Effector memory CD4-positive, alpha-beta T cell (primary cell): ENCODE results near the gene CD22.

Experiments
- DNase-seq, 3 donors: peaks; one replicate each; pipeline ENCODE4 v3.0.0-alpha.2; 2020
- H3K27ac ChIP-seq: 2 replicates; pipeline ENCODE4 v1.7.0; 2013; ENCODE audit warnings: mild to moderate bottlenecking, low read length, moderate library complexity; ENCODE audit not compliant: insufficient read depth, poor library complexity, severe bottlenecking
- H3K27me3 ChIP-seq: replicated peaks from 2 replicates; pipeline ENCODE4 v1.7.0; 2013; ENCODE audit warnings: mild to moderate bottlenecking, low read length; ENCODE audit not compliant: insufficient read depth, control insufficient read depth, poor library complexity, severe bottlenecking
- H3K36me3 ChIP-seq: 2 replicates; pipeline ENCODE4 v1.7.0; 2013; ENCODE audit warnings: mild to moderate bottlenecking, low read length, moderate library complexity; ENCODE audit not compliant: control insufficient read depth, insufficient read depth
- H3K4me1 ChIP-seq: 2 replicates; pipeline ENCODE4 v1.7.0; 2013; ENCODE audit warnings: low read length, mild to moderate bottlenecking; ENCODE audit not compliant: control insufficient read depth, insufficient read depth, poor library complexity, severe bottlenecking
- H3K4me3 ChIP-seq: 2 replicates; pipeline ENCODE4 v1.7.0; 2013; ENCODE audit warnings: low read length, low read depth, mild to moderate bottlenecking; ENCODE audit not compliant: insufficient read depth, poor library complexity, severe bottlenecking
- H3K9me3 ChIP-seq: 2 replicates; pipeline ENCODE4 v1.7.0; 2013; ENCODE audit warnings: mild to moderate bottlenecking, low read length, moderate library complexity; ENCODE audit not compliant: control insufficient read depth

The CD22 gene

DNA sequence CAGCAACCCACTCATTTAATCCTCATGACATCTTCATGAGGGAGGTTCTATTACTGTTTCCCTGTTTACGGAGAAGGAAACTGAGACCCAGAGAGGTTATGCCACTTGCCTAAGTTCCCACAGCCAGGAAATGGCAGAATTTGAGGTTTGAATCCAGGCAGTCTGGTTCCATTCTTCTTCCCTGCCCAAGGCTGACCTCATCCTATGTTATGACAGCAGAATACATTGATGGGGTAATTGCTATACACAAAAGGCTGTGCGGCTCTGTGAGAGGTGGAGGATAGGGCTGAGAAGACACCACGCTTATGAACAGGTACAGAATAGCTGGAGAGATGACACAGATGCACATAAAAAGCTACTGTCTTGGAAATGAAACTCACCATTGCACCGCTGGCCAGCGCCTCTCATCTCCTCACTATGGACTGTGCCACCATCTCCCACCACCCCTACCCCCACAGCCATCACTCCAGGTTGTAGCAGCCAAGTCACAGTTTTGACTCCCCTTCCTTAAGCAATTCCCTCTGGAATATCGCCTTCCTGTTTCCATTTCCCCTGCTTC lies 25.6 kb upstream of the CD22 start:
- H3K27me3 ChIP-seq = no peaks in the 10 kb centered on the region
- no peak overlapping the region for H3K4me3 ChIP-seq
- no peaks in the 10 kb centered on the region for H3K4me1 ChIP-seq
- no peaks in the 10 kb centered on the region for H3K9me3 ChIP-seq
- H3K36me3 ChIP-seq = no peaks in the 10 kb centered on the region
- DNase-seq = no peak
- H3K27ac ChIP-seq = no peak overlapping the region

DNA sequence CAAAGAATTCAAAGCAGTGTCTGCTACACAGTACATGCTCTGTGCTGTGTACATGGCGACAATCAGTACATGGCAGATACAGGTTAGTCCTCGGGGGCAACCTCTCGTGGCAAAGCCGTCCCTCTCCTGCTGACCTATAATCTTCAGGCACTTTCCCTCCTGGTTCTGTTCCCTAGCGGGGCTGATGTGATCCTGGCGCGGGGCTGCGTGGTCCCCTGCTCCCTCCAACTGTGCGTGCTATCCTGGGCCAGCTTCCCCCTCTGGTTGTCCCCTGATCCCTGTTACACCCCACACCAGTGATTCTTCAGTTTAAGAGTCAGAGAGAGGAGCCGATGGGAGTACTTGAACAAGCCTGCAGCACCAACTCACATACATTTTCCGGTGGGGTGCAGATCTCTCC lies 25.0 kb upstream of the CD22 start:
- no peaks in the 10 kb centered on the region for H3K27me3 ChIP-seq
- H3K4me3 ChIP-seq = no peak overlapping the region
- no peak overlapping the region for H3K27ac ChIP-seq
- DNase-seq = no peak
- no peaks in the 10 kb centered on the region for H3K4me1 ChIP-seq
- no peaks in the 10 kb centered on the region for H3K36me3 ChIP-seq
- no peaks in the 10 kb centered on the region for H3K9me3 ChIP-seq

DNA sequence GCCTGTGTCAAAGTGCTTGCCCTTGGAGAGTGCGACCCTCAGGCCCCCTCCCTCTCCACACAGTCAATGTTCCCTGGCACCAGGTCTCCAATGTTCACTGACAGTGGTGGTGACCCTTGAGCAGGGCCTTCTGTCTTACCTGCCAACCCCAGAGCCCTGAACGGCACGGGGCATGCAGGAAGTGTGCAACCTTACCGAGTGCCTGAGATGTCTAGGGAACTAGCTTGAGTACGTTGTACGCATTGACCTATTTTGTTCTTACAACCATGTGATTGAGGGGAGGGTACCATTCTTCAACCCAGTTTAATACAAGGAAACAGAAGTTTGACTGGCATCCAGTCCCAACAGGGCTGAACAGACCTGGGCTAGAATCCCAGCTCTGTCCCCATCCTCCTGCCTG lies 23.8 kb upstream of the CD22 start:
- Histone ChIP-seq H3K9me3 (no peaks in the 10 kb centered on the region), H3K36me3 (no peaks in the 10 kb centered on the region), H3K4me1 (no peaks in the 10 kb centered on the region), H3K27me3 (no peaks in the 10 kb centered on the region), H3K4me3 (no peak overlapping the region), H3K27ac (no peak overlapping the region)
- DNase-seq = no peak

DNA sequence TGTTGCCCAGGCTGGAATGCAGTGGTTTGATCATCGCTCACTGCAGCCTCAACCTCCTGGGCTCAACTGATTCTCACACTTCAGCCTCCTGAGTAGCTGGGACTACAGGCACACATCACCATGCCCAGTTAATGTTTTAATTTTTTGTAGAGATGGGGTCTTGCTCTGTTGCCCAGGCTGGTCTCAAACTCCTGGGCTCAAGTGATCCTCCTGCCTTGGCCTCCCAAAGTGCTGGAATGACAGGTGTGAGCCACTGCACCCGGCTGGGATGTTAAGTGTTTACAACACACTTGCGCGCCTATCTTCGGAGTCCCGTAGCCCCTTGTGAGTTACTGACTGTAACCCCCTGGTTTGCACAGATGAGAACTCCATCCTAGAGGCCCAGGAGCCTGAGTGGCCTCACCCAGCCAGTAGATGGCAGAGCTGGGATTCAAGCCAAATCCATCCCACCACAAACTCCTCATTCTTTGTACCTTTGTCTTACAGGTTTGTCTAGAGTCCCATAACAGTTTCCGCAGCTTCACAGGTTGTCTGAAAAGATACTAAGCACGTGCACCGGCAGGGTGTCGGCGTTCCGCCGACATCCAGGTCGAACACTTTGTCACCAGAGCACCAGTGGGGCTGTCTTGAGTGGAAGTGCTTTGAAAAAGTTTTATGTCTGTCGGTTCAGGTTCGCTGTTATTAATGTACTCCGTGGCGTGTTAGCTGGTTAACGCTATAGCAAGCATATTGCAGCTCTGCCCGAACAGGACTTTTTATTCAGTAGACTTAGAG lies 22.3 kb upstream of the CD22 start:
- no peaks in the 10 kb centered on the region for H3K27me3 ChIP-seq
- H3K36me3 ChIP-seq = no peaks in the 10 kb centered on the region
- H3K9me3 ChIP-seq = no peaks in the 10 kb centered on the region
- no peak overlapping the region for H3K4me3 ChIP-seq
- H3K4me1 ChIP-seq = no peaks in the 10 kb centered on the region
- H3K27ac ChIP-seq = no peak overlapping the region
- DNase-seq = no peak

DNA sequence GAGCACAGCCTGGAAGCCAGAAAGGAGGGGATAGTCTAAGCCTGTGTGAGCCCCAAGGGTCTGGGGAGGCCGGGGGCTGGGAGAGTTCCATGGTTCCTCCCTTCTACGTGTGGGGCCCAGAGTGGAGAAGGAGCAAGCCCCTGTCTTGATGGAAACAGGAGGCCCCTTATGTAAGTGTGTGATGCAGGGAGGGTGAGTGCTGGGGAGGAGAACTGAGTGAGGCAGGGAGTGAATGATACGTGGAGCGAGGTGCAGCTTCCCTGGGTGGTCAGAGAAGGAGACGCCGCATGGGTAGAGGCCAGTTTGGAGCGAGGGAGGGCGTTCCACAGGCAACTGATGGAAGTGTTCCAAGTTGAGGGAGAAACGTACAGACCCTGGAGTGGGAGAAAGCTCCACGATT lies 21.1 kb upstream of the CD22 start:
- Histone ChIP-seq H3K4me1 (no peaks in the 10 kb centered on the region), H3K27me3 (no peaks in the 10 kb centered on the region), H3K36me3 (no peaks in the 10 kb centered on the region), H3K9me3 (no peaks in the 10 kb centered on the region), H3K4me3 (no peak overlapping the region), H3K27ac (no peak overlapping the region)
- DNase-seq = no peak

DNA sequence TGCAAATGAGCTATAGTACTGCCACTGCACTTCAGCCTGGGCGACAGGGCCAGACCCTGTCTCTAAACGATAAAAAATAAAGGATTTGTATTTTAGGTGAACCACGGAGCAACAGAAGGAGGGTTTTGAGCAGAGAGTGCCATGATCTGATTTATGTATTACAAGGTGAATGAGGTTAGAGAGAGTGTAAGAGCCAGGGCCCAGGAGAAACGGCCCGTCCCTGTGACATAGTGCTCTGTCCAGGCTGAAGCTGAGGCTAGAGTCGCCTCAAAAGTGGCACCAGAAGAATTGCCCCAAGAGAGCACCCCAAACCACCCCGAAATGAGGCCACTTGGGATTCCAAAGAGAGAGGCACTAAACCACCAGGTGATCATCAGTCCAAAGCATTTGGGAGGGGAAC lies 20.1 kb upstream of the CD22 start:
- Histone ChIP-seq H3K4me1 (no peaks in the 10 kb centered on the region), H3K4me3 (no peak overlapping the region), H3K27me3 (no peaks in the 10 kb centered on the region), H3K27ac (no peak overlapping the region), H3K36me3 (no peaks in the 10 kb centered on the region), H3K9me3 (no peaks in the 10 kb centered on the region)
- no peak for DNase-seq

DNA sequence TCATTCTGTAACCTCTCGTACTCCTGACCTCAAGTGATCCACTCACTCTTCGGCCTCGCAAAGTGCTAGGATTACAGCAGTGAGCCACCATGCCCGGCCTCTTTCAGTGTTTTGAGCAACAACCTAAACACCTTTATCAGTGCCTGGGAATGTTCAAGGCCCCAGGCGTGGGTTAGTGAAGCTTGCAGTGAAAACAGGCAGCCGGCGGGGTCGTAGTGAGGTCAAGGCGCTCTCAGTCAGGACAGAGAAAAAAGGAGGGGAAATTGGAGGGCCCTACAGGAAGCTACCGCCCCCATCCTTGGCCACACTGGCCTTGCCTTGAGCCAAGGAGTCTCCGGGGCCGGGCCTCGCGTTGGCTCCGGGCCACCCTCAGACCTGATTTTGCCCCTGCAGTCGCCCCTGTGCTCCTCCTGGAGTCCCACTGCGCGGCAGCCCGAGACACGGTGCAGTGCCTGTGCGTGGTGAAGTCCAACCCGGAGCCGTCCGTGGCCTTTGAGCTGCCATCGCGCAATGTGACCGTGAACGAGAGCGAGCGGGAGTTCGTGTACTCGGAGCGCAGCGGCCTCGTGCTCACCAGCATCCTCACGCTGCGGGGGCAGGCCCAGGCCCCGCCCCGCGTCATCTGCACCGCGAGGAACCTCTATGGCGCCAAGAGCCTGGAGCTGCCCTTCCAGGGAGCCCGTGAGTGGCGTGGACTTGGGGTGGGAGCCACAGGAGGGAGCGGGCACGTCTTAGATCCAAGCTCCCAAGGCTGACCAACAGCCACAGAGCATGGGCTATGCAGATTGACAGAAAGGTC lies 19.3 kb upstream of the CD22 start:
- no peak overlapping the region for H3K27ac ChIP-seq
- no peaks in the 10 kb centered on the region for H3K36me3 ChIP-seq
- DNase-seq = no peak
- no peak overlapping the region for H3K4me3 ChIP-seq
- H3K9me3 ChIP-seq = no peaks in the 10 kb centered on the region
- no peaks in the 10 kb centered on the region for H3K27me3 ChIP-seq
- H3K4me1 ChIP-seq = no peaks in the 10 kb centered on the region

DNA sequence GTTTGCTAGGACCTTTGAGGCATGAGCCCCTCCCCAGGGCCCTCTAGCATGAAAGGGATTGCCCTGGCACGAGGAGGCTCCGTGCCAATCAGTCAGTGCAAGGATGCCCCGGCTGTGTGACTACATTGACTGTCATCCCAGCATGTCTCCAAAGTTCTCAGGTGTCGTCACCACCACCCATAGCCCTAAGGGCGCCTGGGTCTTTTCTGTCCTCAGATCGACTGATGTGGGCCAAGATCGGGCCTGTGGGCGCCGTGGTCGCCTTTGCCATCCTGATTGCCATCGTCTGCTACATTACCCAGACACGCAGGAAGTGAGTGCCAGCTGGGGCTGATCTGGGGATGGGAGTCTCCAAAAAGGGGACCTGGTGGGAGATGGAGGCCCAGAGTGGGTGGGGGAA lies 18.7 kb upstream of the CD22 start:
- H3K27me3 ChIP-seq = no peaks in the 10 kb centered on the region
- no peak for DNase-seq
- H3K4me3 ChIP-seq = no peak overlapping the region
- H3K27ac ChIP-seq = no peak overlapping the region
- H3K9me3 ChIP-seq = no peaks in the 10 kb centered on the region
- no peaks in the 10 kb centered on the region for H3K4me1 ChIP-seq
- H3K36me3 ChIP-seq = no peaks in the 10 kb centered on the region

DNA sequence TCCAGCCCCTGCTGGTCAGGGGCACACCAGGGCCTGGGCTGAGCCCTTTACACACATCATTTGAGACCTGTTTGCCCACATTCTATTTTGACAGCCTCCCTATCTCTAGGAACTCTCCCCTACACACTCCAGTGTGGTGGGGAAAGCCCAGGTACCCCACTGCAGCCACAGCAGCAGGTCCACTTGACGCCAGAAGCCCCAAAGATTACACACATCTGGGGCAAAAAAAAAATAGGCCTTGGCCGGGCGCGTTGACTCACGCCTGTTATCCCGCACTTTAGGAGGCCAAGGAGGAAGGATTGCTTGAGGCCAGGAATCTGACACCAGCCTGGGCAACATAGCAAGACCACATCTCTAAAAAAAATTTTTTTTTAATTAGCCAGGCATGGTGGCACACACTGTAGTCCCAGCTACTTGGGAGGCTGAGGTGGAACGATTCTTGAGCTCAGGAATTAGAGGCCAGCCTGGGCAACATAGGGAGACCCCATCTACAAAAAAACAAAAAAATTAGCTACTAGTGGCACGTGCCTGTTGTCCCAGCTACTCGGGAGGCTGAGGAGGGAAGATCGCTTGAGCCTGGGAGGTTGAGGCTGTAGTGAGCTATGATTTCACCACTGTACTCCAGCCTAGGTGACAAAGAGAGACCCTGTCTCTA lies 18.0 kb upstream of the CD22 start:
- H3K4me1 ChIP-seq = no peaks in the 10 kb centered on the region
- no peaks in the 10 kb centered on the region for H3K36me3 ChIP-seq
- H3K27ac ChIP-seq = no peak overlapping the region
- no peaks in the 10 kb centered on the region for H3K9me3 ChIP-seq
- no peak for DNase-seq
- H3K4me3 ChIP-seq = no peak overlapping the region
- H3K27me3 ChIP-seq = no peaks in the 10 kb centered on the region
